Measurements from ENCODE around the gene WDR72. TPM values are rescaled to one million over a fixed set of nuclear protein-coding genes. Genes with fewer than 3 reads are reported as not detected.

Gene WDR72
- total and polyA plus RNA-seq, 2 of the 13 experiments (the other 11 are each of a cell fraction or from before 2014, with no cell fraction given): 0.21 to 0.60 TPM

DNA sequence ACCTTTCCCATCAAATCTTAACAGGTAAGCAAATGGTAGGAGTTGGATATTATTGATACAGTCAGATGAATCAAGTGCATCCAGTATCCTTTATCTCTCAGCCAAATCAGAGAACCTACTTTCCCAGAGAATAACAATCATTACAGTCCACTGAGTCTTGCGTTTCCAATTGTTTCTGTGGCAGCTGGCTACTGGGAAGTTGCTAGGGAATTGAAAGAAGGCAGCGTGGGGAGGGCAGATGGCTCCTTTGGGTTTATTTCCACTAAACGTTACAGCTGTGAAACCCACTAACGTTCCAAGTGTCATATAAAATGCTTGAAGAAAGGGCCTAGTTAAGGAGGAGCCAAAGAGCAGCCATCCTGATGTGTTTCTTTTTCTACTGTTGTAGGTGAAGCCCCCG lies 78.4 kb downstream of the WDR72 start (continued):
- TF ChIP-seq, protein P1, sequence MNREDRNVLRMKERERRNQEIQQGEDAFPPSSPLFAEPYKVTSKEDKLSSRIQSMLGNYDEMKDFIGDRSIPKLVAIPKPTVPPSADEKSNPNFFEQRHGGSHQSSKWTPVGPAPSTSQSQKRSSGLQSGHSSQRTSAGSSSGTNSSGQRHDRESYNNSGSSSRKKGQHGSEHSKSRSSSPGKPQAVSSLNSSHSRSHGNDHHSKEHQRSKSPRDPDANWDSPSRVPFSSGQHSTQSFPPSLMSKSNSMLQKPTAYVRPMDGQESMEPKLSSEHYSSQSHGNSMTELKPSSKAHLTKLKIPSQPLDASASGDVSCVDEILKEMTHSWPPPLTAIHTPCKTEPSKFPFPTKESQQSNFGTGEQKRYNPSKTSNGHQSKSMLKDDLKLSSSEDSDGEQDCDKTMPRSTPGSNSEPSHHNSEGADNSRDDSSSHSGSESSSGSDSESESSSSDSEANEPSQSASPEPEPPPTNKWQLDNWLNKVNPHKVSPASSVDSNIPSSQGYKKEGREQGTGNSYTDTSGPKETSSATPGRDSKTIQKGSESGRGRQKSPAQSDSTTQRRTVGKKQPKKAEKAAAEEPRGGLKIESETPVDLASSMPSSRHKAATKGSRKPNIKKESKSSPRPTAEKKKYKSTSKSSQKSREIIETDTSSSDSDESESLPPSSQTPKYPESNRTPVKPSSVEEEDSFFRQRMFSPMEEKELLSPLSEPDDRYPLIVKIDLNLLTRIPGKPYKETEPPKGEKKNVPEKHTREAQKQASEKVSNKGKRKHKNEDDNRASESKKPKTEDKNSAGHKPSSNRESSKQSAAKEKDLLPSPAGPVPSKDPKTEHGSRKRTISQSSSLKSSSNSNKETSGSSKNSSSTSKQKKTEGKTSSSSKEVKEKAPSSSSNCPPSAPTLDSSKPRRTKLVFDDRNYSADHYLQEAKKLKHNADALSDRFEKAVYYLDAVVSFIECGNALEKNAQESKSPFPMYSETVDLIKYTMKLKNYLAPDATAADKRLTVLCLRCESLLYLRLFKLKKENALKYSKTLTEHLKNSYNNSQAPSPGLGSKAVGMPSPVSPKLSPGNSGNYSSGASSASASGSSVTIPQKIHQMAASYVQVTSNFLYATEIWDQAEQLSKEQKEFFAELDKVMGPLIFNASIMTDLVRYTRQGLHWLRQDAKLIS (CRISPR knock-in tag; IDR thresholded peaks at IDR 0.05): no peak

DNA sequence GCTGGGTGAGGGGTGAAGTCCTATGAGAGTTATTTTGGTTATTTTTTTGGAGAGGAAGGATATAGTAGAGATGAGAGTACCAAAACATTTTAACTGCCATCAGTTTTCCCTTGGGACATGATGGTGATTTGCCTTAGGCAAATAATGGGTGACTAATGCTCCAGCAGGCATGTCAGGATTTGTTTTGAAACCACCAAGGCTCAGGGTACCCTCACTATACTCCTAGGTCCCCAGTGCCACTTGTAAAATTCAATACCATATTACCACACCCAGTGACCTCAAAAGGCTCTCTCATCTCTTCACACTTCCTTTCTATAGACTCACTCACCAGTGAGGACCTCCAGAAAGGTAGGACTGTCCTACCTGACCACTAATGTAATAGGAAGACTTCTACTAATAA lies 83.6 kb downstream of the WDR72 start:
- Histone ChIP-seq H3K36me3 (replicated peaks in 1 of 2; ENCODE audit: control insufficient read depth in 1 of 2, insufficient read depth in 2 of 2, low read length in 2 of 2) (no peaks in the 10 kb centered on the region), H3K9me3 (ENCODE audit: low read length) (no peaks in the 10 kb centered on the region), H3K79me2 (ENCODE audit: insufficient read depth, low read length) (no peaks in the 10 kb centered on the region), H3K27ac (ENCODE audit: extremely low read length, insufficient read depth, low read length) (no peak overlapping the region), H3K9ac (ENCODE audit: insufficient read depth, low read depth, low read length) (no peak overlapping the region), H3K4me1 (ENCODE audit: insufficient read depth, low read length) (no peaks in the 10 kb centered on the region), H3K4me2 (ENCODE audit: low read depth, low read length) (no peak overlapping the region), H4K20me1 (ENCODE audit: insufficient read depth, low read length) (no peaks in the 10 kb centered on the region), H2AFZ (ENCODE audit: low read length) (no peak overlapping the region), H3K27me3 (ENCODE audit: control insufficient read depth in 1 of 2, insufficient read depth in 2 of 2, low read length in 2 of 2) (no peaks in the 10 kb centered on the region), H3K4me3 (replicated peaks in 1 of 3; ENCODE audit: insufficient read depth in 1 of 3, low read depth in 2 of 3, low read length in 3 of 3) (no peak overlapping the region)
- in situ Hi-C loops (cut with HindIII; ENCODE audit: extremely low pct_ligation_motif_present, low pct_unique_long_range_greater_than_20kb): no loop called here
- CTCF ChIA-PET (ENCODE audit: low intra/inter-chr PET ratio, low total read pairs): no interaction called here
- no peak for FAIRE-seq
- POLR2A ChIA-PET: no interaction called here
- TF ChIP-seq, protein P2, sequence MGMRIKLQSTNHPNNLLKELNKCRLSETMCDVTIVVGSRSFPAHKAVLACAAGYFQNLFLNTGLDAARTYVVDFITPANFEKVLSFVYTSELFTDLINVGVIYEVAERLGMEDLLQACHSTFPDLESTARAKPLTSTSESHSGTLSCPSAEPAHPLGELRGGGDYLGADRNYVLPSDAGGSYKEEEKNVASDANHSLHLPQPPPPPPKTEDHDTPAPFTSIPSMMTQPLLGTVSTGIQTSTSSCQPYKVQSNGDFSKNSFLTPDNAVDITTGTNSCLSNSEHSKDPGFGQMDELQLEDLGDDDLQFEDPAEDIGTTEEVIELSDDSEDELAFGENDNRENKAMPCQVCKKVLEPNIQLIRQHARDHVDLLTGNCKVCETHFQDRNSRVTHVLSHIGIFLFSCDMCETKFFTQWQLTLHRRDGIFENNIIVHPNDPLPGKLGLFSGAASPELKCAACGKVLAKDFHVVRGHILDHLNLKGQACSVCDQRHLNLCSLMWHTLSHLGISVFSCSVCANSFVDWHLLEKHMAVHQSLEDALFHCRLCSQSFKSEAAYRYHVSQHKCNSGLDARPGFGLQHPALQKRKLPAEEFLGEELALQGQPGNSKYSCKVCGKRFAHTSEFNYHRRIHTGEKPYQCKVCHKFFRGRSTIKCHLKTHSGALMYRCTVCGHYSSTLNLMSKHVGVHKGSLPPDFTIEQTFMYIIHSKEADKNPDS (CRISPR knock-in tag; IDR thresholded peaks at IDR 0.05): no peak
- TF ChIP-seq, protein P3, sequence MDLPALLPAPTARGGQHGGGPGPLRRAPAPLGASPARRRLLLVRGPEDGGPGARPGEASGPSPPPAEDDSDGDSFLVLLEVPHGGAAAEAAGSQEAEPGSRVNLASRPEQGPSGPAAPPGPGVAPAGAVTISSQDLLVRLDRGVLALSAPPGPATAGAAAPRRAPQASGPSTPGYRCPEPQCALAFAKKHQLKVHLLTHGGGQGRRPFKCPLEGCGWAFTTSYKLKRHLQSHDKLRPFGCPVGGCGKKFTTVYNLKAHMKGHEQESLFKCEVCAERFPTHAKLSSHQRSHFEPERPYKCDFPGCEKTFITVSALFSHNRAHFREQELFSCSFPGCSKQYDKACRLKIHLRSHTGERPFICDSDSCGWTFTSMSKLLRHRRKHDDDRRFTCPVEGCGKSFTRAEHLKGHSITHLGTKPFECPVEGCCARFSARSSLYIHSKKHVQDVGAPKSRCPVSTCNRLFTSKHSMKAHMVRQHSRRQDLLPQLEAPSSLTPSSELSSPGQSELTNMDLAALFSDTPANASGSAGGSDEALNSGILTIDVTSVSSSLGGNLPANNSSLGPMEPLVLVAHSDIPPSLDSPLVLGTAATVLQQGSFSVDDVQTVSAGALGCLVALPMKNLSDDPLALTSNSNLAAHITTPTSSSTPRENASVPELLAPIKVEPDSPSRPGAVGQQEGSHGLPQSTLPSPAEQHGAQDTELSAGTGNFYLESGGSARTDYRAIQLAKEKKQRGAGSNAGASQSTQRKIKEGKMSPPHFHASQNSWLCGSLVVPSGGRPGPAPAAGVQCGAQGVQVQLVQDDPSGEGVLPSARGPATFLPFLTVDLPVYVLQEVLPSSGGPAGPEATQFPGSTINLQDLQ (CRISPR knock-in tag; IDR thresholded peaks at IDR 0.05): no peak
- TF ChIP-seq ZNF234 (CRISPR knock-in tag; conservative IDR thresholded peaks at IDR 0.05) (no peak), SETDB1 (CRISPR knock-in tag; IDR thresholded peaks at IDR 0.05; ENCODE audit: borderline replicate concordance) (no peak), NFYB (CRISPR knock-in tag; IDR thresholded peaks at IDR 0.05) (no peak), NONO (IDR thresholded peaks at IDR 0.05) (no peak), NONO (CRISPR knock-in tag; conservative IDR thresholded peaks at IDR 0.05) (no peak)
- no peak for ATAC-seq
- BruUV-seq (replicated peaks): no TSS peak
- intact Hi-C loops (cut with micrococcal nuclease; ENCODE audit: unreplicated experiment): no loop called here
- DNase-seq (ENCODE audit: low spot score): no peak

Measured in HepG2 (cell line).